SU-DHL-6 (cell line): ENCODE data around the gene TBC1D8.

Source experiments
- CTCF ChIP-seq: fragments of 200-600 bp; sonication (generic); IDR thresholded peaks from one replicate; pipeline ENCODE4 v1.5.1; 2017; ENCODE audit warnings: antibody characterized with exemption, mild to moderate bottlenecking, low read length, moderate library complexity; ENCODE audit not compliant: insufficient read depth, poor library complexity, severe bottlenecking
- EZH2phosphoT487 ChIP-seq: fragments of 200-600 bp; sonication (generic), shearing (Covaris generic); conservative IDR thresholded peaks from 2 replicates; pipeline ENCODE4 v1.6.1; 2018; ENCODE audit warnings: mild to moderate bottlenecking, antibody characterized with exemption, low read length, moderate library complexity, mixed read lengths

DNA sequence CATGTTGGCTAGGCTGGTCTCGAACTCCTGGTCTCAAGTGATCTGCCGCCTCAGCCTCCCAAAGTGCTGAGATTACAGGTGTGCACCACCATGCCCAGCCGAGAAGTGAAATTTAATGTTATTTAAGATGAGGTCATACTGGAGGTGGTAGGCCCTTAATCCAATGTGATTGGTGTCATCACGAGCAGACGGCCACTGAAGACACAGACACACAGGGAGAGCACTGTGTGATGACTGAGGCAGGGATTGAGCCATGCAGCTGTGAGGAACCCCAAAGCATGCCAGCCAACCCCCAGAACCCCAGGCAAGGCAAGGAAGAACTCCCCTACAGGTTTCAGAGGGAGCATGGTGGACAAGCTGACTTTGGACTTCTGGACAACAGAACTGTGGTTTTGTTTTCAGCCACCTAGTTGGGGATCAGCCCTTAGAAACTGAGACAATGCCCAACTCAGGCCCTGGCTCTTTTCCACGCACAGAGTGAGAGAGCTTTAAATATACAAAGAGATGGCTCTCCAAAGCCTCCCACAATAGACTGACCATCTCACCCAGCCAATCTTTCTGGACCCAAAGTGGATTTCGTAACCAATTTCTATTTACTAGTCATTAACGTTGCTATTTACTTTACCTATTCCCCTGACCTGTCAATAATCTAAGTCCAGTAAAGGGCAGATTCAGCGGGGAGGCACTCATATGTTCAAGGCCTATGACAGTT is 34.2 kb downstream of the TBC1D8 start:
- TF ChIP-seq CTCF (no peak), EZH2phosphoT487 (no peak)
